MM.1S (cell line): ENCODE measurements around the gene YTHDF1.

Source experiments
- DNase-seq: peaks from one replicate; pipeline ENCODE4 v3.0.0-alpha.2; 2015
- H2AFZ ChIP-seq: fragments of 300-600 bp; sonication (generic); 2 replicates; pipeline ENCODE4 v1.6.0; 2016; ENCODE audit warnings: antibody characterized with exemption, low read length
- H3F3A ChIP-seq: fragments of 300-600 bp; sonication (generic); 2 replicates; pipeline ENCODE4 v1.6.1; 2016; ENCODE audit warnings: mild to moderate bottlenecking, antibody characterized with exemption, low read length, moderate library complexity, mixed read lengths; ENCODE audit not compliant: insufficient read depth
- H3K27ac ChIP-seq: fragments of 300-600 bp; sonication (generic); 2 replicates; pipeline ENCODE4 v1.5.1; 2016; ENCODE audit warnings: mild to moderate bottlenecking, low read length
- H3K27me3 ChIP-seq: fragments of 300-600 bp; sonication (generic); replicated peaks from 2 replicates; pipeline ENCODE4 v1.6.0; 2016; ENCODE audit warnings: low read length; ENCODE audit not compliant: insufficient read depth
- H3K36me3 ChIP-seq: fragments of 300-600 bp; sonication (generic); replicated peaks from 2 replicates; pipeline ENCODE4 v1.6.1; 2016; ENCODE audit warnings: mild to moderate bottlenecking, low read length, mixed read lengths; ENCODE audit not compliant: insufficient read depth
- H3K4me1 ChIP-seq: fragments of 300-600 bp; sonication (generic); 2 replicates; pipeline ENCODE4 v1.6.1; 2016; ENCODE audit warnings: low read length, mixed read lengths
- H3K4me2 ChIP-seq: fragments of 300-600 bp; sonication (generic); 2 replicates; pipeline ENCODE4 v1.6.0; 2016; ENCODE audit warnings: low read depth, low read length
- H3K4me3 ChIP-seq: fragments of 300-600 bp; sonication (generic); 2 replicates; pipeline ENCODE4 v1.5.1; 2016; ENCODE audit warnings: low read length, mixed read lengths
- H3K79me2 ChIP-seq: fragments of 300-600 bp; sonication (generic); 2 replicates; pipeline ENCODE4 v1.6.1; 2016; ENCODE audit warnings: mixed run types, low read length, mixed read lengths
- H3K9ac ChIP-seq: fragments of 300-600 bp; sonication (generic); 2 replicates; pipeline ENCODE4 v1.6.1; 2016; ENCODE audit warnings: low read length, mixed read lengths
- H3K9me2 ChIP-seq: fragments of 300-600 bp; sonication (generic); replicated peaks from 2 replicates; pipeline ENCODE4 v1.6.1; 2016; ENCODE audit warnings: mild to moderate bottlenecking, low read length, mixed read lengths; ENCODE audit not compliant: insufficient read depth
- H3K9me3 ChIP-seq: fragments of 300-600 bp; sonication (generic); replicated peaks from 2 replicates; pipeline ENCODE4 v1.6.1; 2016; ENCODE audit warnings: mild to moderate bottlenecking, low read length, mixed read lengths; ENCODE audit not compliant: insufficient read depth
- H4K20me1 ChIP-seq: fragments of 300-600 bp; sonication (generic); 2 replicates; pipeline ENCODE4 v1.6.1; 2016; ENCODE audit warnings: mild to moderate bottlenecking, low read length, moderate library complexity, mixed read lengths; ENCODE audit not compliant: insufficient read depth
- EZH2 ChIP-seq: fragments of 300-600 bp; sonication (generic); optimal IDR thresholded peaks from 2 replicates; pipeline ENCODE3; 2017; ENCODE audit warnings: low read depth, mild to moderate bottlenecking, antibody characterized with exemption, low read length, mixed read lengths
- EZH2phosphoT487 ChIP-seq: fragments of 300-600 bp; sonication (generic); IDR thresholded peaks from 2 replicates; pipeline ENCODE4 v1.6.1; 2018; ENCODE audit warnings: antibody characterized with exemption, low read length
- TF ChIP-seq, protein P1 (sequence below): fragments of 300-600 bp; sonication (generic); IDR thresholded peaks from 2 replicates; pipeline ENCODE4 v1.5.1; 2016; ENCODE audit warnings: antibody characterized with exemption, low read length, mixed read lengths

Gene YTHDF1

DNA sequence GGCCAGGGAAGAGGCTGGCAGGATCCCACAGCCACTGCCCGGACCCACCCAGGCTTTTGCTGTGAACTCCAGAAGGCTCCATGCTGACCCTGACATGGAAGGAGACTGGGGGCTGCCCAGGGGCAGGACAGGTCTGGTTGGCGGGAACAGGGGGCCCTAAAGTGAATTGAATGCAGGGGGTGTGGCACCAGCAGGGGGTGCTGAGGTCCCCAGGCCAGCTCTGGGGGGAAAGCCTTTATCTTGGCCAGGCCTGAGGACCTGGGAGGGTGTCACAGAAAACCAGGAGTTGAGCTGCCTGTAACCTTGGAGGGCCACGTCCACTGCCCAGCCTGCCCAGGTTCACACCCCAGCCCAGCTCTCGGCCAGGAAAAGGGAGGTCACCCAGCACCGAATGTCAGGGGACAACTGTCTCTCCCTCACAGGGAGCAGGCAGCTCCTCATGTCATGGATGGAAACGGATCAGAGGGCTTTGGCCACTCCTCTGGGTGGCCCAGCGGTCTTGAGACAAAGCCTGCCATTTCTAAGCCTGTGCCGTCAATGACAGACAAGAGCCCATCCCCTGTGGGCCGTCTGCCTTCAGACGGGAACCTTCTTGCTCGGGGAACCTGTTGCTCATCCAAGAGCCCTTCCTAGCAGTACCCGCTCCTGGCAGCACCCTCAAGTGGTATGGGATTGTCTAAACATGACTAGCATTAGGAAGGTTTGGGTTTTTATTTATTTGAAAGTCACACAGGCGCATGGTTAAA, 2.9 kb upstream of the YTHDF1 start:
- H3K27me3 ChIP-seq = peaks cover 50% of the 10 kb centered on the region
- H3K9ac ChIP-seq = no peak overlapping the region
- peaks cover 18% of the 10 kb centered on the region for H3K79me2 ChIP-seq
- H3K4me1 ChIP-seq = peaks cover 13% of the 10 kb centered on the region
- DNase-seq = no peak
- TF ChIP-seq EZH2 = no peak
- TF ChIP-seq, protein P1, sequence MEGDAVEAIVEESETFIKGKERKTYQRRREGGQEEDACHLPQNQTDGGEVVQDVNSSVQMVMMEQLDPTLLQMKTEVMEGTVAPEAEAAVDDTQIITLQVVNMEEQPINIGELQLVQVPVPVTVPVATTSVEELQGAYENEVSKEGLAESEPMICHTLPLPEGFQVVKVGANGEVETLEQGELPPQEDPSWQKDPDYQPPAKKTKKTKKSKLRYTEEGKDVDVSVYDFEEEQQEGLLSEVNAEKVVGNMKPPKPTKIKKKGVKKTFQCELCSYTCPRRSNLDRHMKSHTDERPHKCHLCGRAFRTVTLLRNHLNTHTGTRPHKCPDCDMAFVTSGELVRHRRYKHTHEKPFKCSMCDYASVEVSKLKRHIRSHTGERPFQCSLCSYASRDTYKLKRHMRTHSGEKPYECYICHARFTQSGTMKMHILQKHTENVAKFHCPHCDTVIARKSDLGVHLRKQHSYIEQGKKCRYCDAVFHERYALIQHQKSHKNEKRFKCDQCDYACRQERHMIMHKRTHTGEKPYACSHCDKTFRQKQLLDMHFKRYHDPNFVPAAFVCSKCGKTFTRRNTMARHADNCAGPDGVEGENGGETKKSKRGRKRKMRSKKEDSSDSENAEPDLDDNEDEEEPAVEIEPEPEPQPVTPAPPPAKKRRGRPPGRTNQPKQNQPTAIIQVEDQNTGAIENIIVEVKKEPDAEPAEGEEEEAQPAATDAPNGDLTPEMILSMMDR = no peak; the same call in 1 of the 2 replicates
- TF ChIP-seq EZH2phosphoT487 = no peak
- H3K9me2 ChIP-seq = no peaks in the 10 kb centered on the region
- no peaks in the 10 kb centered on the region; the same call in 1 of the 2 replicates for H3K36me3 ChIP-seq
- H3K9me3 ChIP-seq = no peaks in the 10 kb centered on the region
- H3K4me2 ChIP-seq = no peak overlapping the region
- no peak overlapping the region for H3K27ac ChIP-seq
- no peak overlapping the region for H3K4me3 ChIP-seq
- no peaks in the 10 kb centered on the region for H3F3A ChIP-seq
- no peak overlapping the region for H2AFZ ChIP-seq
- H4K20me1 ChIP-seq = 0 out of 2 replicates have a peak, but pooled peaks cover 6% of the 10 kb centered on the region

DNA sequence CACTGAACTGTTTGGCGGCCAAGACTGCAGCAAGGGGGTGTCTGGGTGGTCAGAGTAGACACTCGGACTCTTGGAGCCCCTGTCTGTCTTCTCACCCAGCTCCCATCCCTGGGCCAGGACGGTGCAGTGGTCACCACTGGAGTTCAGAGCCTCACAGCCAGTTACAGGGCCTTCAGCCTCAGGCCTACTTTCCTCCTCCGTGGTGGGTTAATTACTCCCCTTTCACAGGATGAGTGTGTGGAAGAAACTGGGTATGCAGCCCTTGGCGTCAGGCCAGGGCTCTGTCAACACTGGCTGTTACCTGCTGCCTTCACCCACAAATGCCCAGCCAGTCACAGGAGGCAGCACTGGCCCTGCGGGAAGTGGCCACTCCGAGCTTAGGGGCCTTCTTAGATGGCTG, 1.8 kb upstream of the YTHDF1 start:
- H3K9ac ChIP-seq = no peak overlapping the region
- DNase-seq = no peak

DNA sequence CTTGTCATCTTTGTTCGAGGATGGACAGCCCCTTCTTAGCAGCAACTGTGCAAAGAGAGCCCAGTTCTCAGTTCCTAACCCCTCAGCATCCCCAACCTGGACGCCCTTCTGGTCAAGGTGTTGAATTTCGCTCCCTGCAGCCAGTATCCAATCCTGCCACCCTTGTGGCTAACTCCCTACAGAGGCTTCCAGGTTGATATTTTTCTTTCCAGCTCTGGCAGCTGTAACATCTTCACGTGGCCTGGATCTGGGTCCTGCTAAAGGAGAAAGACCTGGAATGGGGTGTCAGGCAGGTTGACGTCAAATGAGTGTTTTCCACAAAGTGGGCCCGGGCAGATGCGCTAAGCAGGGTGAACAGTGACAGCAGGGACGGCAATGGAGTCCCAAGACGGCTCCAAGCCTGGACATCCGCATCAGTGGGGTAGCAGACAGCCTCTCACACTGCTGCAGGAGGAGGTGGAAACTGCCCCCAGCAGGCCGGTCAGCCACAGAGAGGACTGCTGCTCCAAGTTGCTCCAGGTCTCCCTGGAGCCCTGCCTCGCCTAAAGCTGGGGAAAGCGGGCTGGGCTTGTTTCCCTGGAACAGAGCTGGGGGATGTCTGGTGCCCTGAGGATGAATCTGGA, 1.0 kb upstream of the YTHDF1 start:
- no peak for TF ChIP-seq EZH2phosphoT487
- no peak for TF ChIP-seq EZH2
- TF ChIP-seq, protein P1 = no peak
- Histone ChIP-seq H3K9ac (peak overlapping the region; percentile 79), H3K27me3 (peaks cover 31% of the 10 kb centered on the region), H3K4me2 (peak overlapping the region; percentile 100), H3K9me2 (no peaks in the 10 kb centered on the region), H3K4me3 (peak overlapping the region; percentile 80; the same call in 1 of the 2 replicates), H3K9me3 (no peaks in the 10 kb centered on the region), H4K20me1 (peaks cover 11% of the 10 kb centered on the region; the same call in 1 of the 2 replicates), H2AFZ (peak overlapping the region; percentile 99), H3K79me2 (peaks cover 37% of the 10 kb centered on the region), H3K27ac (no peak overlapping the region), H3K36me3 (peaks cover 5% of the 10 kb centered on the region; the same call in 1 of the 2 replicates), H3K4me1 (peaks cover 13% of the 10 kb centered on the region), H3F3A (no peaks in the 10 kb centered on the region)
- no peak for DNase-seq

More for the DNA sequence above, 1.8 kb upstream of the YTHDF1 start:
- Histone ChIP-seq H3K36me3 (peaks cover 2% of the 10 kb centered on the region; the same call in 1 of the 2 replicates), H3K79me2 (peaks cover 30% of the 10 kb centered on the region), H4K20me1 (peaks cover 6% of the 10 kb centered on the region; the same call in 1 of the 2 replicates), H3K4me2 (no peak overlapping the region), H3K9me3 (no peaks in the 10 kb centered on the region), H3K4me3 (no peak overlapping the region), H2AFZ (no peak overlapping the region), H3K4me1 (peaks cover 13% of the 10 kb centered on the region), H3K9me2 (no peaks in the 10 kb centered on the region), H3K27me3 (peaks cover 38% of the 10 kb centered on the region), H3F3A (no peaks in the 10 kb centered on the region), H3K27ac (no peak overlapping the region)
- TF ChIP-seq EZH2 (no peak), EZH2phosphoT487 (no peak)
- TF ChIP-seq, protein P1 = no peak
